Chondrocyte (in vitro differentiated cells): ENCODE results near the gene GLE1. TPM values are rescaled to one million over a fixed set of nuclear protein-coding genes. Genes with fewer than 3 reads are reported as not detected.

Source experiments
- DNase-seq: peaks from one replicate; pipeline ENCODE4 v3.0.0; 2021; ENCODE audit warnings: mixed read lengths, low spot score
- H3K27ac Mint-ChIP-seq: one replicate; pipeline ENCODE4 v1.8.0; 2021; ENCODE audit warnings: mild to moderate bottlenecking, moderate library complexity, mixed read lengths; ENCODE audit not compliant: unreplicated experiment
- H3K27me3 Mint-ChIP-seq: 2 replicates; pipeline ENCODE4 v1.8.0; 2021; ENCODE audit warnings: low read depth, mixed read lengths
- H3K36me3 Mint-ChIP-seq: 2 replicates; pipeline ENCODE4 v1.8.0; 2021; ENCODE audit warnings: low read depth, mixed read lengths
- H3K4me1 Mint-ChIP-seq: 2 replicates; pipeline ENCODE4 v1.8.0; 2021; ENCODE audit warnings: low read depth, mild to moderate bottlenecking, mixed read lengths
- H3K4me3 Mint-ChIP-seq: one replicate; pipeline ENCODE4 v1.8.0; 2021; ENCODE audit warnings: mild to moderate bottlenecking, moderate library complexity, mixed read lengths; ENCODE audit not compliant: unreplicated experiment
- H3K9me3 Mint-ChIP-seq: 2 replicates; pipeline ENCODE4 v1.8.0; 2021; ENCODE audit warnings: low read depth, mixed read lengths
- total RNA-seq: library from RNA; stranded (reverse); gene quantifications from 3 replicates; pipeline ENCODE4 v1.2.1, GENCODE V29; 2021
- TF ChIP-seq, protein P1 (sequence below): fragments of 200-600 bp; sonication (generic); IDR thresholded peaks from 2 replicates; pipeline ENCODE4 v1.5.0; 2021; ENCODE audit warnings: antibody characterized with exemption, mild to moderate bottlenecking, moderate library complexity

The GLE1 gene
- total RNA-seq, 1 donor from 2014 or later: 12.3 TPM

GRCh38 chr9:128475867-128476266 is 28.7 kb upstream of the GLE1 start:
- Mint-ChIP-seq H3K9me3 (no peaks in the 10 kb centered on the region), H3K36me3 (peaks cover 20% of the 10 kb centered on the region), H3K27me3 (no peaks in the 10 kb centered on the region), H3K4me3 (no peak overlapping the region), H3K27ac (no peak overlapping the region), H3K4me1 (no peaks in the 10 kb centered on the region)
- no peak for DNase-seq
- TF ChIP-seq, protein P1, sequence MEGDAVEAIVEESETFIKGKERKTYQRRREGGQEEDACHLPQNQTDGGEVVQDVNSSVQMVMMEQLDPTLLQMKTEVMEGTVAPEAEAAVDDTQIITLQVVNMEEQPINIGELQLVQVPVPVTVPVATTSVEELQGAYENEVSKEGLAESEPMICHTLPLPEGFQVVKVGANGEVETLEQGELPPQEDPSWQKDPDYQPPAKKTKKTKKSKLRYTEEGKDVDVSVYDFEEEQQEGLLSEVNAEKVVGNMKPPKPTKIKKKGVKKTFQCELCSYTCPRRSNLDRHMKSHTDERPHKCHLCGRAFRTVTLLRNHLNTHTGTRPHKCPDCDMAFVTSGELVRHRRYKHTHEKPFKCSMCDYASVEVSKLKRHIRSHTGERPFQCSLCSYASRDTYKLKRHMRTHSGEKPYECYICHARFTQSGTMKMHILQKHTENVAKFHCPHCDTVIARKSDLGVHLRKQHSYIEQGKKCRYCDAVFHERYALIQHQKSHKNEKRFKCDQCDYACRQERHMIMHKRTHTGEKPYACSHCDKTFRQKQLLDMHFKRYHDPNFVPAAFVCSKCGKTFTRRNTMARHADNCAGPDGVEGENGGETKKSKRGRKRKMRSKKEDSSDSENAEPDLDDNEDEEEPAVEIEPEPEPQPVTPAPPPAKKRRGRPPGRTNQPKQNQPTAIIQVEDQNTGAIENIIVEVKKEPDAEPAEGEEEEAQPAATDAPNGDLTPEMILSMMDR: no peak

GRCh38 chr9:128479262-128479661 is 25.3 kb upstream of the GLE1 start:
- DNase-seq: no peak
- Mint-ChIP-seq H3K9me3 (no peaks in the 10 kb centered on the region), H3K36me3 (peaks cover 29% of the 10 kb centered on the region), H3K27ac (no peak overlapping the region), H3K4me1 (no peaks in the 10 kb centered on the region), H3K4me3 (no peak overlapping the region), H3K27me3 (no peaks in the 10 kb centered on the region)
- TF ChIP-seq, protein P1: no peak

GRCh38 chr9:128481561-128481960 is 23.0 kb upstream of the GLE1 start:
- TF ChIP-seq, protein P1: no peak
- H3K4me3 Mint-ChIP-seq: no peak overlapping the region
- H3K27me3 Mint-ChIP-seq: no peaks in the 10 kb centered on the region
- H3K27ac Mint-ChIP-seq: no peak overlapping the region
- no peak for DNase-seq
- H3K36me3 Mint-ChIP-seq: peaks cover 34% of the 10 kb centered on the region
- H3K4me1 Mint-ChIP-seq: no peaks in the 10 kb centered on the region
- no peaks in the 10 kb centered on the region for H3K9me3 Mint-ChIP-seq

- no peak for DNase-seq
- no peaks in the 10 kb centered on the region for H3K27me3 Mint-ChIP-seq
- no peak overlapping the region for H3K4me3 Mint-ChIP-seq
- TF ChIP-seq, protein P1: no peak
- peaks cover 38% of the 10 kb centered on the region for H3K36me3 Mint-ChIP-seq
- no peaks in the 10 kb centered on the region for H3K4me1 Mint-ChIP-seq
- no peaks in the 10 kb centered on the region for H3K9me3 Mint-ChIP-seq
- no peak overlapping the region for H3K27ac Mint-ChIP-seq
Measured at GRCh38 chr9:128482186-128482585, 22.3 kb upstream of the GLE1 start.

- no peaks in the 10 kb centered on the region for H3K27me3 Mint-ChIP-seq
- no peaks in the 10 kb centered on the region for H3K9me3 Mint-ChIP-seq
- no peak overlapping the region for H3K27ac Mint-ChIP-seq
- no peak overlapping the region for H3K4me3 Mint-ChIP-seq
- DNase-seq: peak; percentile 51
- no peaks in the 10 kb centered on the region for H3K4me1 Mint-ChIP-seq
- TF ChIP-seq, protein P1: no peak
- H3K36me3 Mint-ChIP-seq: peaks cover 46% of the 10 kb centered on the region
Measured at GRCh38 chr9:128484686-128485413, 19.7 kb upstream of the GLE1 start.
